T-helper 1 cell treated with Interleukin-12 subunit alpha and Interleukin-12 subunit beta and Interleukin-4 antibody, amounts not matched to agents 30 ng/mL and 1 ng/mL, for 36 hours (primary cell): ENCODE data around the gene SIX2. TPM values are rescaled to one million over a fixed set of nuclear protein-coding genes. Genes with fewer than 3 reads are reported as not detected.
"Not testable (repeated sequence)": the region's sequence is repeated elsewhere in the genome, so short reads cannot be mapped to it uniquely, and the experiment has no call there.

Experiments used
- intact Hi-C: fragments of 100-400 bp; cut with micrococcal nuclease; formaldehyde crosslinking; loops from one replicate; pipeline ENCODE4 v1.15.1; 2024
- total RNA-seq: library from RNA; stranded (reverse); gene quantifications from 2 replicates; pipeline ENCODE4 v1.2.3, GENCODE V29; 2022

The SIX2 gene
- not detected in 2 replicates for total RNA-seq

DNA sequence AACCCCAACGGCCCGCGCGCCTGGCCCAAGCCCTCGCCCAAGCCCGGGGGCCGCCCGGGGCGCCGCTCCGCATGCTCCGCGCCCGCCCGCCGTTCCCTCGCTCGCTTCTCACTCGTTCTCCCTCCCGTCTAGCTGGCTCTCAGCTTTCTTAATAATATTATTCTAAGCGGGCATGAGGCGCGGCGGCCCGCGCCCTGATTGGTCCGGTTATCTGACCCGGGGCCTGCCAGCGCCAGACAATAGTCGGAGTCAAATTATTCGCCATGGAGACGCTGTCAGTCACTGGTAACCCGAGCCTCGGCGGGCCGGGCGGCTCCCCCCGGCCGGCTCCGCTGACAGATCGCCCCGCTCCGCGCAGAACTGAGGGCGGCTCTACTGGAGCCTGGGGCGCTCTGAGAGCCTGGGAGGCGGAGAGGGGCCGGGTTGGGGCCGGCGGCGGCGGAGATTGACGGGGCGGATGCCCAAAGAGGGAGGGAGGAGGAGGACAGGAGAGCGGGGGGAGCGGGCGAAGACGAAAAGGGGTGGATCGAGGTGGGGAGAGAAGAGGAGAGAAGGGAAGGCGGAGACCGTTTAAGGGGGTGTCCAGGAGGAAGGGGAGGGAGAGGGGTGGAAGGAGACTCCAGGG is at the start of gene SIX2:
TSS of gene SIX2 (minus strand) at position 150 of the 625 bp plus-strand sequence. CDS start 342 bp downstream, outside the sequence.
- intact Hi-C loops, result loop anchor here (5.0 kb wide), 2 partner anchors 67 to 207 kb away; partner anchors contain the start of gene SIX3

DNA sequence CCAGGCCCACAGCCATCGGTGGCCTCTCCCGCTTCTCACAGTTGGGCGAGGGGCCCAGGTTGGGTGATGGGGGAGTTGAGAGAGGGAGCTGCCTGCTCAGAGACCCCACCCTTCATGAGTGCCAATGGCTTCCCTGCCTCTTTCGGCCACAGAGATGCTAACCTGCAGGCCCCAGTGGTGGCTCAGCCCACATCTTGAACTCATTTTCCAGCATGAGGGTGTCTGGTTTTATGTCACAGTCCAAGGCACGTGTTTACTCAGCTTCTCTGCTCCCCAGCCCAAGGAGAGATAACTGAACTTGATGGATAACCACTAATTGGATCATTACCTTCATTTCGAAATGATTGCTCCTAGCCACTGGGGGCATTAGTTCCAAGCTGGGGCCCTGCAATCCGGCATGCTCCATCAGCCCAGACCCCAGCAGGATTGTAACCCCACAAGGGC is 45.9 kb upstream of the SIX2 start:
- intact Hi-C loops, result no loop called here

DNA sequence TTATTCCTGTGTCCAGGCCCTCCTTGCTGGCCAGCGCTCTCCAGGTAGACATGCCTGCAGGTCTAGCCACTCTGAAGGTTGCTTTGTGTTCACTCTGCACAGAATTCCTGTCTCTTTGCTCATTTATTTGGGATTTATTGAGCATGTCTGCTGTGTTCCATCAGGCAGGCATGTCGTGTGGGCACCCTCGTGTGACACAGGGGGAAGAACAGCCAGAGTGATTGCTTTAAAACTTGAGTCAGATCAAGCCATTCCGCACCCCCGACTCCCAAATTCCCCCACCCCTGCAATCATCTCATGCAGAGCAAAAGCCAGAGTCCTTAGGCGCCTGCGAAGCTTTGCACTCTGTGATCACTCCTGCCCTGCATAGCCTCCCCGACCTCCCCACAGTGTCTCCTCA is 44.7 kb upstream of the SIX2 start:
- intact Hi-C loops, result no loop called here

DNA sequence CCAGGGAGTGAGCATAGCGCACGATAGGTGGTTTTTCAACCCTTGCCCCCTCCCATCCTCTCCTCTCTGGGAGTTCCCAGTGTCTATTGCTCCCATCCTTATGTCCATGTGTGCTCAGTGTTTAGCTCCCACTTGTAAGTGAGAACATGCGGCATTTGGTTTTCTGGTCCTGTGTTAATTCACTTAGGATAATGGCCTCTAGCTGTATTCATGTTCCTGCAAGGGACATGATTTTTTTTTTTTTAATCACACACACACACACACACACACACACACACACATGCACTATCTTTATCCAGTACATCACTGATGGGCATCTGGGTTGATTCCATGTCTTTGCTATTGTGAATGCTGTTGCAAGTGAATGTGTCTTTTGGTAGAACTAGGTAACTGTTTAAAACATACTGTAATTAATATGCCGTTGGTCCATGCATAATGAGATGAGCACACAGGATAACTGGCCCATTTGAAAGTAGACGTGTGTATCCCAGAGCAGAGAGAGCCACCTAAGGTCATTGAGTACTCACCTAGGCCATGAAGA is 43.2 kb upstream of the SIX2 start:
- intact Hi-C loops, result no loop called here

DNA sequence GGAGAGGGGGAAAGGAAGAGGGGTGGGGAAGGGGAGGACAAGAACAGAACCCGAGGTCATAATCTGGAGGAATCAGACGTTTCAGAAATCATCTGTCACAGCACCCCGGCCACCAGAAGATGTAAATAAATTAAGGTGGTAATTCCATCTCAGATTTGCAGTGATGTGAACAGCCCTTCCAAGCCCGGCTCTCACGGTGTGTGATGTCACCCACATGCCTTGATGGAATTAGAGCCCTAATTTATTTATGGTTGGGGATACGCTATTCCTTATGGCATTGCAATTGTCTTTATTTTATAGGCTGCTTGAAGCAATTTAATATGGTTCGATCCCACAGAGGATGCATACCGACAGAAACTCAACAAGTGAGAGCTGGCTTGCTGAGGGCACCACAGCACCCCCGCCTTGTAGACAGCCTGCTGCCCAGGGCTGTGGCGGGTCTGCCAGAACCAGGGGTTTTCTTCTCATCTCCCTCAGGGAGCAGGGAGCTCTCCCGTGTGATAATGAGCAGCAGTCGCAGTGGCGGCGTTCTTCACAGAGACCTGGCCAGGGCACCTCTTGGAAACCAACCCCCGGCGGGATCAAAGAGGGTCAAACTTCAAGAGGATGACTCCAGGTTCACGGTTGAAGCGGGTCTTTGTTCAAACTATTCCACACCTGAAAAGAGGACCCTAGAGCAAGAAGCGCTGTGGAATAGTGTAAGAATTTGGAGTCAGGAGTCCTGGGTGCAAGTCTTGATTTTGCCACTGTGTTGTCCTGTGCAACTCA is 40.5 kb upstream of the SIX2 start:
- intact Hi-C loops, result loop anchor here (10.0 kb wide), 1 partner anchor 45 kb away; no protein-coding TSS in a partner anchor

DNA sequence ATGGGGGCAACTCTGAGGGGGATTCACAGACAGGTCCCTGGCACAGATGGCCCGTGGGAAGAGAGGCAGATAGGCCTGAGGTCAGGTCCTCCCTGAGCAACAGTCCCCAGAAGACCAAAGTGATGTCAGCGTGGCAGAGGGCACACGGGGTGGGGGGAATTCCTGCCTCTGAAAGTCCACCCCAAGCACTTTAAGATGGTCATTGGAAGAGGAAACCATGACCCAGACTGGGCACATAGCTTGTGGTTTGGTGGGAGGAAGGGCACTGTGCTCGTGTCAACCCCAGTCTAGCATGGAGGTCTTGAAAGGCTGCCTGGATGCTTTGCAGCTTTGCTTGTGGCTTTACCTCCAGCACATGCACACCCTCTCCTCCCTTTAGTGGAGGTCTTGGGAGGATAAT is 38.0 kb upstream of the SIX2 start:
- intact Hi-C loops, result loop anchor here (10.0 kb wide), 1 partner anchor 48 kb away; no protein-coding TSS in a partner anchor

- intact Hi-C loops, result loop anchor here (10.0 kb wide), 1 partner anchor 48 kb away; no protein-coding TSS in a partner anchor
Observed at GRCh38 chr2:45046786-45047185, 37.5 kb upstream of the SIX2 start.

DNA sequence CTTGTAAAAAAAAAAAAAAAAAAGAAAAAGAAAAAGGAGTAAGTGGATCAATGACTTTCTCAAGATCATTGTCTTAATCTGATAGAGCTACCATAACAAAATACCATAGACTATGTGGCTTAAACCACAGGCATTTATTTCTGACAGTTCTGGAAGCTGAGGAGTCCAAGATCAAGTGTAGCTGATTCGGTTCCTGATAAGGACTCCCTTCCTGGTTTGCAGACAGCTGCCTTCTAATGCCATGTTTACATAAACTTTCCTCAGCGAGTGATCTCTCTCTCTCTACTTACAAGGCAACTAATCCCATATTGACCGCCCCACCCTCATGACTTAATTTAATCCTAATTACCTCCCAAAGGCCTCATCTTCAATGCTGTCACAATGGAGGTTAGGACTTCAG is 36.5 kb upstream of the SIX2 start:
- intact Hi-C loops, result loop anchor here (10.0 kb wide), 1 partner anchor 49 kb away; no protein-coding TSS in a partner anchor

GRCh38 chr2:45044916-45045315 is 35.7 kb upstream of the SIX2 start:
- intact Hi-C loops, result loop anchor here (10.0 kb wide), 1 partner anchor 50 kb away; no protein-coding TSS in a partner anchor

DNA sequence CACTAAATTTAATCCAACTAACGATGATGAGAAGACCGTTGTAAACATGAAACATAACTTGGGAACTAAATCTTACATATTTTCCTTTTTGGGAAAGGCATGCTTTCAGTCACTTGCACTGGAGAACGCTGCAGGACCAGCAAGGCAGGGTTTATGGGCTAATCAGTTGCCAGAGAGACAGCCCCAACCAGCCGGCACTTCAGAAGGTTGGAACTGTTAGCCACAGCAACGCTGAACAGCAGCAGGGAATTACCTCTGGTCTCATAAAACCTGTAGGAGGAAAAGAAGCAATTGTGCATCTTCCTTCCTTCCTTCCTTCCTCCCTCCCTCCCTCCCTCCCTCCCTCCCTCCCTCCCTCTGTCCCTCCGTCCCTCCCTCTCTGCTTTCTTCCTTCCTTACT is 33.9 kb upstream of the SIX2 start:
- intact Hi-C loops, result loop anchor here (10.0 kb wide), 1 partner anchor 52 kb away; no protein-coding TSS in a partner anchor

DNA sequence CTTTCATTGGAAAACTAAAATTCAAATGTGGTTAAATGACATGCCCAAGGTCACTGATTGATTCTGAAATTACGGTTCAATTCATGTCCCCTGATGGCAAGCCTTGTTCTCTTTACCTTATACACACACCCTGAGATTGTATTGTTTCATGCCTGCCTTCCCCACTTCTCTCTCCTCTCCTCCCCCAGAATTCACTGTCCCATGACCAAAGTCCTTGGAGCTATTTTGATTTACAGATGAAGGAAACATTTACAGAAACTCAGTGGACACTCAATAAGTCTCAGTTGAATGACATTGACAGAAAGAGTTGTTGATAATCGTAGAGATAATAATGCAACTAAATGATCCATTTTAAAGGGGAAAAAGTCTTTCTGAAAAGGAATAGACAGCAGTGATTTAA is 33.1 kb upstream of the SIX2 start:
- intact Hi-C loops, result loop anchor here (10.0 kb wide), 1 partner anchor 52 kb away; no protein-coding TSS in a partner anchor

GRCh38 chr2:45040786-45041185 is 31.5 kb upstream of the SIX2 start:
- intact Hi-C loops, result loop anchor here (10.0 kb wide), 1 partner anchor 54 kb away; no protein-coding TSS in a partner anchor

DNA sequence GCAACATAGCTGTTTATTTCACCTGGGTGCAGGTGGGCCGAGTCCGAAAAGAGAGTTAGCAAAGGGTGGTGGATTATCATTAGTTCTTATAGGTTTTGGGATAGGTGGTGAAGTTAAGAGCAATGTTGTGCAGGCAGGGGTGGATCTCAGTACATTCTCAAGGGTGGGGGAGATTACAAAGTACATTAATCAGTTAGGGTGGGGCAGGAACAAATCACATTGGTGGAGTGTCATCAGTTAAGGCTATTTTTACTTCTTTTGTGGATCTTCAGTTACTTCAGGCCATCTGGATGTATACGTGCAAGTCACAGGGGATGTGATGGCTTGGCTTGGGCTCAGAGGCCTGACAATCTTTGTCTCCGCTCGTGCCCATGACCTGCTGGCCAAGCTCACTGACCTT is 30.6 kb upstream of the SIX2 start:
- intact Hi-C loops, result loop anchor here (10.0 kb wide), 1 partner anchor 55 kb away; no protein-coding TSS in a partner anchor

DNA sequence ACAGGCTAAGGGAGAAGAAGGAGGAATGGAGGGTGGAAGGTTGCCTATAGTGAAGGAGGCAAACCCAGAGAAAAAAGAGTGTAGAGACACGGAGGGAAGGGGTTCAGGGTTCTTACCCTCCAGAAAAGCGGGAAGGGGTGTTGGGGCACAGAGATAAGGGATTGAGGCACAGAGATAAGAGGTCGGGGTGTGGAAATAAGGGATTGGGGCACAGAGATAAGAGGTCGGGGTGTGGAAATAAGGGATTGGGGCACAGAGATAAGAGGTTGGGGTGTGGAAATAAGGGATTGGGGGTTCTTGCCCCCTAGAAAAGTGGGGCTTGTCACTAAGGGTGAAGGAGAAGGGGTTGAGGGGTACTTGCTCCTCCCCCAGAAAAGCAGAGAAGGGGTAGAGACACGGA is 29.6 kb upstream of the SIX2 start:
- intact Hi-C loops, result not testable (repeated sequence)

DNA sequence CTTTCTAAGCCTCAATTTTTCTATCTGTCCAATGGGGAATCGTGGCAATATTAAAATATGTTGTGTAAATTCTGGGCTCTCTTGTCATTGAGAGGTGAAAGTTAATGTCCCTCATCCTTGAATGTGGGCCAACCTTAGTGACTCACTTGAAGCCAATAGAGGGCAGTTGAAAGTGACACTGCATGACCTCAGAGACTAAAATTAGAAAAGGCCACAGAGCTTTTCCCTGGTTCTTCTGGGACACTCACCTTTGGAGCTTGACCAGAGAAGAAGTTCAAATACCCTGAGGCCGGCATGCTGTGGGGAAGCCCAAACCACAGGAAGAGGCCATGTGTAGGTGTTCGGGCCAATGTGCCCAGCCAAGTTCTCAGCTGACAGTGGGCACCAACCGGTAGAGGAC is 24.1 kb upstream of the SIX2 start:
- intact Hi-C loops, result no loop called here

GRCh38 chr2:45031028-45031427 is 21.8 kb upstream of the SIX2 start:
- intact Hi-C loops, result no loop called here

GRCh38 chr2:45030553-45030952 is 21.3 kb upstream of the SIX2 start:
- intact Hi-C loops, result no loop called here

DNA sequence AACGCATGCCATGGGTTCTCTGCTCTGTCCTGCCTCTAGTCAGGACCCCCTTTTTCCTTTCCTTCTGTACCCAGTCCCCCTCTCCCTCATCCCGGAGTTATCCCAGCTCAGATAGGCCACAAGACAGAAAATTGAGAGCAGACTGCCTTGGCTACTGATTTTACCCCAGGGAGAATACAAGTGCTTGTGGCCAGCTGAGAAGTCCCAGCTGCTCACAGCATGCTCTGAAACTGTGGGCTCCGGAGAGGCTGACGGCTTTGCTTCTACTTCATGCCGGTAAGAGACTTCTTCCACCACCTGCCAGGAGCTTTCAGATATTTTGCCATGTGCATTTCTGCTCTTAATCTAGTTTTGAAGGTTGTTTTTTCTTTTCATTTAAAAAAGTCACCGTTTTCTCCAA is 20.0 kb upstream of the SIX2 start:
- intact Hi-C loops, result no loop called here

DNA sequence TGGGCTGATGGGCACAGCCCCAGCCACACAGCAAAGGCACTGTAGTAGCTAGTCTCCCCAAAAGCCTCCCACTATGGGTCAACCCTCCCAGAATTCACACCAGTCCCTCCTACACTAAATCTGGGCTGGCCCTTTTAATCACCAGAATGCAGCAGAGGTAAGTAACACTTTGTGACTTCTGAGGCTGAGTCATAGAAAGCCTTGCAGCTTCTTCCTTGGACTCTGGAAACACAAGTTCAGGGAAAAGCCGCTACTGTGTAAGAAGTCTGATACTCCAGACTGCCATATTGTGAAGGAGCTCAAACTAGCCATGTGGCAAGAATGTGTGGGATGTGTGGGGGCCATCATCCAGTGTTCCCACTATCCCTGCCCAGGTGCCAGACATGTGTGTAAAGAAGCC is 19.0 kb upstream of the SIX2 start:
- intact Hi-C loops, result no loop called here

GRCh38 chr2:45026924-45027450 is 17.7 kb upstream of the SIX2 start:
- intact Hi-C loops, result no loop called here

DNA sequence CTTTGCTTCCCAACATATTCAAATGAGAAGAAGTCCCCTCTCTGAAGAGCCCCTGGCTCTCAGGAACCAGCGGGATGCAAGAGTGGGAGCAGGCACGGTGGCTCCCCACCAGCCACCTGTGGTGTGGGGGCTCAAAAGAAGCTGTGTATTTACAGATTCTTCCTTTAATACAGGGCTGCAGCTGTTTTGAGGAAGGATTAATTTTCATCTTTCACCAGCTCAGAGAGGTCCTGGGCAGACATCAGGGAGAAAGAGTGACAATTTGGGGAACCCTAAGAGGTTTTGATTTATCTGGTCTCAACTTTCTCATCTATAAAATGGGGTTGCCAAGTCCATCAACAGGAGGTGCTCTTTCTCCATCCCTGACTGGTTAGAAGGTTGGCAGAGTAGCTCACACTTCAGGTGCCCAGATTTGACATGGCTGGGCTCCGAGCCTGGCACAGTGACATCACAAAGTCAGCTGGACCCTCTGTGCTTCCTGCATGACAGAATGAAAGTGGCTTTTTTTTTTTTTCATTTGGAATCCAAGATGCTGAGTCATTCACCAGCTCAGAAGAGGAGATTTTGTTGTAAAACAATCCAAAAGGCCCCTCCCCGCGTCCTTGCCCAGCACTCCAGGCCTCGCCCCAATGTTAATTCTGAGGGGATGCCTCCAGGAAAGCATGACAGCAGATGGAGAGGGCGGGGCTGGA is 15.5 kb upstream of the SIX2 start:
- intact Hi-C loops, result no loop called here
